Rectal smooth muscle tissue (tissue), 1 donor: Measurements from ENCODE around the gene SPTLC3.
"Not testable (repeated sequence)": the region's sequence is repeated elsewhere in the genome, so short reads cannot be mapped to it uniquely, and the experiment has no call there.

Experiments
- H3K27ac ChIP-seq: one replicate; pipeline ENCODE4 v1.7.0; 2013; ENCODE audit warnings: low read depth, low read length, inconsistent platforms
- H3K27me3 ChIP-seq: one replicate; pipeline ENCODE4 v1.7.0; 2013; ENCODE audit warnings: low read length; ENCODE audit not compliant: control insufficient read depth, insufficient read depth
- H3K36me3 ChIP-seq: one replicate; pipeline ENCODE4 v1.7.0; 2013; ENCODE audit warnings: low read length; ENCODE audit not compliant: control insufficient read depth, insufficient read depth
- H3K4me1 ChIP-seq: one replicate; pipeline ENCODE4 v1.7.0; 2013; ENCODE audit warnings: low read length; ENCODE audit not compliant: control insufficient read depth, insufficient read depth
- H3K4me3 ChIP-seq: one replicate; pipeline ENCODE4 v1.7.0; 2013; ENCODE audit warnings: low read length
- H3K9ac ChIP-seq: one replicate; pipeline ENCODE4 v1.7.0; 2013; ENCODE audit warnings: low read length

Gene SPTLC3

DNA sequence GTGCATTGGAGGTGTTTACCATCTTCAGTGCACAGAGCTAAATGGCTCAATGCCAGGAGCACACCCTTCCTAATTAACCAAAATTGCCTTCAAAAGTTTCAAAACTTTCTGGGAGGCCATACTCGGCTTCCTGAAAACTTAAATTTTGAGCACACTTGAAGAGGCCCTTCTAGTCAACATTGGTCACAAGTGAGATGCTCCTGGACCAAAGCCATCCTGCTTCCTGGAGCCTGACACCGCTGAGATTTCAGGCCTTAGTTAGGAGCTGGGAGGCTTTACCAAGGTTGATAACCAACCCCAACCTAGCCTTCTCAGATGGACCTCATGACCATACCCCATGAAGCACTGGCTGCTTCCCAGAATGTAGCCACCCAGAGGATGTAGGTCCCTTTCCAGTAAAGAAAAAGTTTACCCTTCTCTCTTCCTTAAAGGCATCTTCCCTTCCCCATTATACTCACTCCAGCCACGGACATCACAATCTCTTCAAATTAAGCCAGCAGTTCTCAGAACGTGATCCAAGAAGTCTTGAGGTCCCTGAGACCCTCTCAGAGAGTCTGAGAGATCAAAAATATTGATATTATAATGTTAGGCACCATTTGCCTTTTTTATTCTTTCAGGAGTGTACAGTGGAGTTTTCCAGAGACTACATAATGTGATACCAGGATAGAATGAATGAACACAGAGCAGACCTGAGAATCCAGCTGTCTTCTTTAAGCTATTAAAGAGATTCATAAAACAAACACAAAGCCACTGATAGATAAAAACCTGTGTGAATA, 32.8 kb upstream of the SPTLC3 start:
- Histone ChIP-seq H3K36me3 (no peaks in the 10 kb centered on the region), H3K27me3 (no peaks in the 10 kb centered on the region), H3K4me1 (no peaks in the 10 kb centered on the region), H3K4me3 (no peak overlapping the region), H3K27ac (no peak overlapping the region), H3K9ac (no peak overlapping the region)

DNA sequence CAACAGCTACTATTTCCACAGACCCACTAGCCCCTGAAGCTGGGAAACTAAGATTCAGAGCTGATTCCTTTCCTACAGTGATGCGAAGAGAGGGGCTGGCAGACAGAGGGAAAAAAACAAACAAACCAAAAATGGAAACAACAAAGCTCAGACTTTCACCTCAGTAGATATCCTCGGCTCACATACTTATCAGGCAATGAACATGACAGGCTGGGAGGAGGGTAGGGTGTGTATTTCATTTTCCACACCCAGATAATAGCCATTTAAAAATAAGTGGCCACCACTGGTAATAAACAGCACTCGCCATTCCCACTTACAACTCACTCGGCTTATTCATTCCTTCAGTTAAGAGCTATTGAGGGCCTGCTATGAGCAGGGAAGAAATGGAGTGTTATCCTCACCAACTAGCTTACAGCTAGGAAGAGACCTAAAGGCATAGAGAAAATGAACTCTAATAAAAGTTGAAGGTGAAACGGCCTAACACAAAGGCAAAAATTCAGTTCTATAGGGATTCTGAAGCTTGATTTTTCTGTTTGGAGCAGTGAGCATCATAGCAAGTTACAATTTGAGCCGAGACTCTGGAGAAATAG, 32.0 kb upstream of the SPTLC3 start:
- no peaks in the 10 kb centered on the region for H3K27me3 ChIP-seq
- no peak overlapping the region for H3K27ac ChIP-seq
- no peak overlapping the region for H3K4me3 ChIP-seq
- no peaks in the 10 kb centered on the region for H3K36me3 ChIP-seq
- no peaks in the 10 kb centered on the region for H3K4me1 ChIP-seq
- no peak overlapping the region for H3K9ac ChIP-seq

- Histone ChIP-seq H3K27me3 (no peaks in the 10 kb centered on the region), H3K4me3 (no peak overlapping the region), H3K27ac (no peak overlapping the region), H3K9ac (no peak overlapping the region), H3K4me1 (no peaks in the 10 kb centered on the region), H3K36me3 (no peaks in the 10 kb centered on the region)
Measured at GRCh38 chr20:12977328-12978125, 31.2 kb upstream of the SPTLC3 start.

GRCh38 chr20:12978126-12978394, 30.7 kb upstream of the SPTLC3 start:
- no peak overlapping the region for H3K4me3 ChIP-seq
- H3K9ac ChIP-seq, result no peak overlapping the region
- no peaks in the 10 kb centered on the region for H3K36me3 ChIP-seq
- no peak overlapping the region for H3K27ac ChIP-seq
- H3K27me3 ChIP-seq, result no peaks in the 10 kb centered on the region
- H3K4me1 ChIP-seq, result no peaks in the 10 kb centered on the region

- no peaks in the 10 kb centered on the region for H3K36me3 ChIP-seq
- no peak overlapping the region for H3K4me3 ChIP-seq
- no peaks in the 10 kb centered on the region for H3K4me1 ChIP-seq
- H3K27me3 ChIP-seq, result no peaks in the 10 kb centered on the region
- H3K27ac ChIP-seq, result no peak overlapping the region
- no peak overlapping the region for H3K9ac ChIP-seq
Measured at GRCh38 chr20:12978613-12979495, 29.9 kb upstream of the SPTLC3 start.

- not testable (repeated sequence) for H3K9ac ChIP-seq, H3K27me3 ChIP-seq, H3K27ac ChIP-seq, H3K36me3 ChIP-seq, H3K4me3 ChIP-seq, H3K4me1 ChIP-seq
Measured at GRCh38 chr20:12979713-12980112, 29.1 kb upstream of the SPTLC3 start.

- Histone ChIP-seq H3K27ac (no peak overlapping the region), H3K36me3 (no peaks in the 10 kb centered on the region), H3K4me1 (no peaks in the 10 kb centered on the region), H3K4me3 (no peak overlapping the region), H3K27me3 (no peaks in the 10 kb centered on the region), H3K9ac (no peak overlapping the region)
Measured at GRCh38 chr20:12982098-12982497, 26.7 kb upstream of the SPTLC3 start.

- H3K9ac ChIP-seq, result no peak overlapping the region
- no peaks in the 10 kb centered on the region for H3K4me1 ChIP-seq
- no peaks in the 10 kb centered on the region for H3K27me3 ChIP-seq
- H3K27ac ChIP-seq, result no peak overlapping the region
- H3K36me3 ChIP-seq, result no peaks in the 10 kb centered on the region
- H3K4me3 ChIP-seq, result no peak overlapping the region
Measured at GRCh38 chr20:12984069-12984765, 24.6 kb upstream of the SPTLC3 start.

GRCh38 chr20:12984863-12985262, 23.9 kb upstream of the SPTLC3 start:
- no peak overlapping the region for H3K4me3 ChIP-seq
- no peaks in the 10 kb centered on the region for H3K27me3 ChIP-seq
- H3K9ac ChIP-seq, result no peak overlapping the region
- H3K4me1 ChIP-seq, result no peaks in the 10 kb centered on the region
- no peak overlapping the region for H3K27ac ChIP-seq
- H3K36me3 ChIP-seq, result no peaks in the 10 kb centered on the region

DNA sequence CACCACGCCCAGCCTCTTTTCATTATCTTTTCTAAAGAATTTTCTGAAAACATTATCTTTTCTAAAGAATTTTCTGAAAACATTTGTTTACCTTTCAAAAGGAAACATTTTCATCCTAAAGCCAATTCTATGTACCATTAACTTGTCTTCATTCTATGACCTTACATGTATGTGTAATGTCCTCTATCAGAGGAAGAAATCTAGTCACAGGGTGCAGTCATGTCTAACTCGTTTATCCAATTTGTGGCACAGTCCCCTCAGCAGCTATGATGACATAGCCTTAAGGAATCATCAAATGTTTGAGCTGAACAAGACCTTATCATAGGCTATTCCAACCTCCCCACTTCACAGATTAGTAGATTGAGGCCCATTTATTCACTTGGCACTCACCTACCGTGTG, 21.5 kb upstream of the SPTLC3 start:
- Histone ChIP-seq H3K9ac (no peak overlapping the region), H3K4me3 (no peak overlapping the region), H3K36me3 (no peaks in the 10 kb centered on the region), H3K4me1 (no peaks in the 10 kb centered on the region), H3K27ac (no peak overlapping the region), H3K27me3 (no peaks in the 10 kb centered on the region)

- H3K27me3 ChIP-seq, result no peaks in the 10 kb centered on the region
- no peaks in the 10 kb centered on the region for H3K4me1 ChIP-seq
- H3K27ac ChIP-seq, result no peak overlapping the region
Measured at GRCh38 chr20:12989586-12990115, 19.1 kb upstream of the SPTLC3 start.

More at GRCh38 chr20:12989586-12990115, 19.1 kb upstream of the SPTLC3 start:
- Histone ChIP-seq H3K9ac (no peak overlapping the region), H3K4me3 (no peak overlapping the region), H3K36me3 (no peaks in the 10 kb centered on the region)
